GM12891 (cell line): ENCODE data around the gene TTYH3.

ENCODE experiments used
- DNase-seq: peaks from one replicate; pipeline ENCODE4 v3.0.0; 2011; ENCODE audit warnings: low spot score; ENCODE audit not compliant: insufficient read length
- FAIRE-seq: peaks from 2 replicates; lab custom pipeline; 2011; peaks lifted over from hg19 to GRCh38; lab: Jason Lieb, UNC
- PAX5 ChIP-seq: IDR thresholded peaks from 2 replicates; pipeline ENCODE4 v1.6.1; 2011; ENCODE audit warnings: low read length, moderate library complexity, mild to moderate bottlenecking; ENCODE audit not compliant: insufficient read depth, severe bottlenecking
- POLR2A ChIP-seq: IDR thresholded peaks from 2 replicates; pipeline ENCODE4 v1.6.1; 2011; ENCODE audit warnings: low read depth, low read length, control low read depth
- POLR2AphosphoS5 ChIP-seq: IDR thresholded peaks from 2 replicates; pipeline ENCODE4 v1.6.1; 2011; ENCODE audit warnings: low read depth, low read length, control low read depth
- POU2F2 ChIP-seq: IDR thresholded peaks from 2 replicates; pipeline ENCODE4 v1.6.1; 2011; ENCODE audit warnings: low read depth, mild to moderate bottlenecking, control low read depth, low read length, moderate library complexity
- SPI1 ChIP-seq: IDR thresholded peaks from 2 replicates; pipeline ENCODE4 v1.6.1; 2011; ENCODE audit warnings: low read depth, low read length, control low read depth
- TAF1 ChIP-seq: IDR thresholded peaks from 2 replicates; pipeline ENCODE4 v1.6.1; 2011; ENCODE audit warnings: low read depth, low read length, control low read depth

TTYH3 gene

GRCh38 chr7:2641406-2642393, 9.9 kb downstream of the TTYH3 start:
- peak; percentile 13; the same call in 1 of the 2 replicates for TF ChIP-seq SPI1
- no peak for TF ChIP-seq POU2F2
- peak; percentile 85 for TF ChIP-seq PAX5
- TF ChIP-seq TAF1 = no peak
- peak; percentile 68 for DNase-seq
- peak; percentile 92 for FAIRE-seq

GRCh38 chr7:2643386-2644219, 11.8 kb downstream of the TTYH3 start:
- no peak for DNase-seq
- TF ChIP-seq POLR2AphosphoS5 (no peak), POLR2A (no peak), TAF1 (no peak), PAX5 (no peak), POU2F2 (no peak), SPI1 (no peak)
- FAIRE-seq = no peak

GRCh38 chr7:2644220-2644561, 12.4 kb downstream of the TTYH3 start:
- FAIRE-seq (no peak), DNase-seq (no peak)
- TF ChIP-seq TAF1 (no peak), PAX5 (no peak), POLR2A (no peak), POU2F2 (no peak), POLR2AphosphoS5 (no peak), SPI1 (no peak)

GRCh38 chr7:2644562-2645273, 12.9 kb downstream of the TTYH3 start:
- FAIRE-seq (peak; percentile 57), DNase-seq (no peak)
- no peak for TF ChIP-seq POU2F2
- TF ChIP-seq SPI1 = 0 out of 2 replicates have a peak, but pooled peaks have one; percentile 4

- TF ChIP-seq POU2F2 (0 out of 2 replicates have a peak, but pooled peaks have one; percentile 50), POLR2AphosphoS5 (peak; percentile 59; the same call in 1 of the 2 replicates), PAX5 (no peak), POLR2A (peak; percentile 63), TAF1 (peak; percentile 16; the same call in 1 of the 2 replicates), SPI1 (no peak)
- FAIRE-seq = peak; percentile 90
- peak; percentile 83 for DNase-seq
Observed at GRCh38 chr7:2645274-2645868, 13.6 kb downstream of the TTYH3 start.

- FAIRE-seq = no peak
- TF ChIP-seq PAX5 = no peak
- TF ChIP-seq POU2F2 = no peak
- TF ChIP-seq TAF1 = no peak
- no peak for TF ChIP-seq SPI1
- TF ChIP-seq POLR2AphosphoS5 = no peak
- no peak for TF ChIP-seq POLR2A
- no peak for DNase-seq
Observed at GRCh38 chr7:2646336-2646679, 14.5 kb downstream of the TTYH3 start.

GRCh38 chr7:2646680-2647571, 15.1 kb downstream of the TTYH3 start:
- no peak for DNase-seq
- TF ChIP-seq POU2F2 (no peak), POLR2A (no peak), POLR2AphosphoS5 (no peak), SPI1 (no peak), TAF1 (no peak)
- no peak for FAIRE-seq

GRCh38 chr7:2647594-2648172, 15.9 kb downstream of the TTYH3 start:
- FAIRE-seq = no peak
- no peak for TF ChIP-seq TAF1
- TF ChIP-seq PAX5 = no peak
- no peak for TF ChIP-seq POU2F2
- TF ChIP-seq POLR2AphosphoS5 = no peak
- TF ChIP-seq POLR2A = no peak
- no peak for TF ChIP-seq SPI1

More at GRCh38 chr7:2647594-2648172, 15.9 kb downstream of the TTYH3 start:
- DNase-seq = no peak
